ENCODE data around the gene OR6M1.

The OR6M1 gene

GRCh38 chr11:123775715-123776549 lies 30.2 kb downstream of the OR6M1 start:
- DNase-seq (ENCODE audit: low spot score) = no peak

- DNase-seq (ENCODE audit: low spot score) = no peak
Observed at GRCh38 chr11:123775289-123775688, 30.9 kb downstream of the OR6M1 start.

GRCh38 chr11:123773959-123774358 lies 32.2 kb downstream of the OR6M1 start:
- no peak for DNase-seq (ENCODE audit: low spot score)

GRCh38 chr11:123773026-123773425 lies 33.1 kb downstream of the OR6M1 start:
- no peak for DNase-seq (ENCODE audit: low spot score)

- no peak for DNase-seq (ENCODE audit: low spot score)
Observed at GRCh38 chr11:123771664-123772063, 34.5 kb downstream of the OR6M1 start.

- no peak for DNase-seq (ENCODE audit: low spot score)
Observed at GRCh38 chr11:123770712-123771111, 35.4 kb downstream of the OR6M1 start.

GRCh38 chr11:123765601-123766000 lies 40.5 kb downstream of the OR6M1 start:
- DNase-seq (ENCODE audit: low spot score) = no peak

GRCh38 chr11:123762422-123762821 lies 43.7 kb downstream of the OR6M1 start:
- DNase-seq (ENCODE audit: low spot score) = no peak

- DNase-seq (ENCODE audit: low spot score) = no peak
Observed at GRCh38 chr11:123760894-123761293, 45.3 kb downstream of the OR6M1 start.

- DNase-seq (ENCODE audit: low spot score) = no peak
Observed at GRCh38 chr11:123757976-123758375, 48.2 kb downstream of the OR6M1 start.

- no peak for DNase-seq (ENCODE audit: low spot score)
Observed at GRCh38 chr11:123755813-123756212, 50.3 kb downstream of the OR6M1 start.
